ENCODE measurements around the gene SLC2A9. TPM values are rescaled to one million over a fixed set of nuclear protein-coding genes. Genes with fewer than 3 reads are reported as not detected.

SLC2A9 gene
- total RNA-seq, 2 donors from 2014 or later, result 9.8 to 15.3 TPM

Small RNA genes within 50 kb of the gene (small RNA-seq; reads per million reads assigned to genes)
- gene RNA5SP154, result 0 reads per million in 2 donors

Other genes starting within 250 kb of the SLC2A9 start
- gene DRD5, start 239.9 kb downstream of the SLC2A9 start, total RNA-seq, result not detected
- gene WDR1, start 95.3 kb upstream of the SLC2A9 start, total RNA-seq, result 100 to 1,000 TPM; 127 to 171 TPM